Smooth muscle cell of the brain vasculature (primary cell): ENCODE results near the gene ABHD15.
"Not testable (repeated sequence)": the region's sequence is repeated elsewhere in the genome, so short reads cannot be mapped to it uniquely, and the experiment has no call there.

Experiments used
- DNase-seq: peaks from one replicate; pipeline ENCODE4 v3.0.0-alpha.2; 2012; ENCODE audit warnings: low read depth, low spot score

ABHD15 gene

DNA sequence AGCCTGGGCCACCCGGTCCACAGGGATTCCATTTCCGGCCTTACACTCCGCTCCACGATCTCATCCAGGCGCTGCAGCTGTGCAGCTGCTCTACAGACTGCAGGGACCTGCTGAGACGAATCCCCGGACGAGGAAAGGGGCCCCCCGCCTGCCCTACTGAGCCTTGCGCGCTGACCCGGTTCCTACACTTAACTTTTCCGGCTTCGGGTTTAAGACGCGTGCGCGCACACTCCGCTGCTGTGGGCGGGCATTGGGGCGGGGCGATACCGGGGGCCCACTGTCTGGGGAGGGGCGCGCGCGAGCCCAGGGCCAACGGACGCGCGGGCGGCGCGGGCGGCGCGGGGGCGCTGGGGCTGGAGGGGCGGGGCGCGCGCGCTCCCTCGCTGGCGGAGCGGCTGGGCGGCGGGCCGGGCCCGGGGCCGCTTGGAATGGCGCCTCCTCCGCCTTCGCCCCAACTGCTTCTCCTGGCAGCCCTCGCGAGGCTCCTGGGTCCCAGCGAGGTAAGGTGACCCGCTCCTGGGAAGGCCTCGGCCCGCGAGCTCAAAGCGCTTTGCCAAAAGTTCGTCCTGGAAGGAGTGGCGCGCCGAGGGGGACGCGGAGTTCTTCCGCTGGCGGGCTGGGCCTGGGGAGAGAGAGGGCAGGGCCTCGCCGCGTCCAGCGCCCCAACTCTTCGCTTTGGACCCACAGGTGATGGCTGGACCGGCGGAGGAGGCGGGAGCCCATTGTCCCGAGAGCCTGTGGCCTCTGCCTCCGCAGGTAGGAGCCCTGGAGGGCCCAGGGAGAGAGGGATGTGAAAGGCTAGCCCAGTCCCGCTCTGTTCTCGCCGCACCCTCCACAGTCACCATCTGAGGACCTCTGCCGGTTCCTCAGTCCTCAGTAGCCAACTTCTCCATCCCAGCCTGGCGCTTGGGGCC lies 1.8 kb upstream of the ABHD15 start, which contains the start of gene TP53I13:
Gene TP53I13, plus strand, starts transcription at position 371 of the 914 bp plus-strand sequence. Its CDS starts 58 bp downstream, at position 429.
- no peak for DNase-seq

GRCh38 chr17:29567554-29568330 lies 905 bp upstream of the ABHD15 start:
- DNase-seq, result no peak

DNA sequence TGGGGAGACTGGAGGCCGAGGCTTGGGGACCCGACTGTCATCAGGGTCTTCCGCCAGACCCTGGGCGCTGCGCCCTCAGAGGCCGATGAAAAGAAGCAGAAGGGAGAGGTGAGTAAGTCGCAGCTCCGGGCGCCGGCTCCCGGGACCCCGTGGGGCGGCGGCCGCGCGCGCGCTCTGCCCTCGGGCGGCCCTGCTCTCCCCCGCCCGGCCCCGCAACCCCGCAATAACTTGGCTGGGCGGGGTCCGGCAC lies 392 bp upstream of the ABHD15 start:
- DNase-seq, result no peak

DNA sequence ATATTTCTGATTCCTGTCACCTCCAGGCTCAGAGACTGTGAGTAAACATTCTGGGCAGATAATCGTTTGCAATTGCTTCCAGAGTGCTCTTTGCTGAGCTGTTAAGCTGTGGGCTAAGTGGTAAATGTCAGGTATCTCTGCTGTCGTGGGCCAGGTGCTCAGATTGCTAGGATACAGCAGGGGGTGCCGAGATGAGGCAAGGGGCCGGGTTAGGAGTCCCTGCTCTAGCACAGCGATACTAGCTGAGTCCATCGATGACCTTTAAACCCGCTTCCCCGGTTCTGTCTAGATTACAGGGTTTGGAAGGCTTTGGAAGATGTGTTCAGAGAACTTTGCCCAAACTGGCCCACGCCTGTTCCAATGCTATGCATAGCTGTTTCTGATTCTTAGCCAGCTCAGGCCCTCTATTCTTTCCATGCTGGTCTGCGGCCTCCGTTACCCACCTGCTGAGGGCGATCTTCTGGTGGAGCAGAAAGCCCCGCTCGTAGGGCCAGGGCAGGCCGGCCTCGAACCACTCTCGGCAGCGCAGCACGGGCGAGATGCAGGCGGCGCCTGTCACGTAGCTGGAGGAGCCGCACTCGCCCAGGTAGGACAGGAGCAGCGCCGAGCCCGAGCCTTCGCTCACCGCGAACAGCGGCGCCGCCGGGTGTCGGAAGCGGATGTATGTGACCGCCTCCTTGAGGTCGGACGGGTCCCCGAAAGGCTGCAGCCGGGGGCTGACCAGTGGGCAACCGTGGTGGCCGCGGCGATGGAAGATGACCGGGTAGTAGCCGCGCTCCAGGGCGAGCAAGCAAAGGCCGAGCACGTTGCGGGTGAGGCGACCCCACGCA lies 979 bp downstream of the ABHD15 start:
- DNase-seq, result no peak

DNA sequence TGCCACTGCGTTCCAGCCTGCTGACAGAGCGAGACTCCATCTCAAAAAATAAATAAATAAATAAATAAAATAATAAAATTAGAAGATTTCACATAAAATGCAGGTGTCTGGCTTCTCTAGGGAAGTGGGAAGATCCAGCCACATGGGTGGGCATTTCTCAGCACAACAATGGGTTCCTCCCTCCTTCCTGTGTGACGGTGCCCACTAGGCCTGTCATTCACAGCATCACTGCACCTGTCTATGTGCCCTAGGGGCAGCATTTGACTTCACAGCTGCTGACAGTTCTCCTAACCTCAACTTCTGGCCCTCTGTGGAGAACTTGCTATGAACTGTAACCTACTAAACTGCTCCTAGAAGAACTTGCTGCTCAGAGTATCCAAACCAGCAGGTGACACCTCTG lies 3.0 kb downstream of the ABHD15 start:
- no peak for DNase-seq

DNA sequence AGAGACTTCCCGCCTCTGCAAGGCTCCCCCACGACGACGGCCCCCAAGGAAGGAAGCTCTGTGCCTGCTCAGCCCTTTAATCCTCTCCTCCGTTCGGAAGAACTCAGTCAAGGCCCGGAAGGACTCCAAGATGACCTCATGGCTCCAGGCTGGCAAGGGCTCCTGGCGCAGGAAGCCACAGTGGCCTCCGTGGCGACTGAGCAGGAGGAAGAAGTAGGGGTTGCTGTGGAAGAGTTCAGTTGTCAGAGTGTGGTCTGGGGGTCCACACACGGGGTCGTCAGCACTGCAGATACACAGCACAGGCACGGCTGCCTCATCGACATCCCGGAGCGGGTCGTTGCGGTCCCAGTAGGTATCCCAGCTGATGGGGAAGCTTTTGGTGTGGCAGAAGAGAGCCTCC lies 4.2 kb downstream of the ABHD15 start:
- DNase-seq, result no peak

- DNase-seq, result no peak
These were observed 5.0 kb downstream of the ABHD15 start for GRCh38 chr17:29561554-29562517.

DNA sequence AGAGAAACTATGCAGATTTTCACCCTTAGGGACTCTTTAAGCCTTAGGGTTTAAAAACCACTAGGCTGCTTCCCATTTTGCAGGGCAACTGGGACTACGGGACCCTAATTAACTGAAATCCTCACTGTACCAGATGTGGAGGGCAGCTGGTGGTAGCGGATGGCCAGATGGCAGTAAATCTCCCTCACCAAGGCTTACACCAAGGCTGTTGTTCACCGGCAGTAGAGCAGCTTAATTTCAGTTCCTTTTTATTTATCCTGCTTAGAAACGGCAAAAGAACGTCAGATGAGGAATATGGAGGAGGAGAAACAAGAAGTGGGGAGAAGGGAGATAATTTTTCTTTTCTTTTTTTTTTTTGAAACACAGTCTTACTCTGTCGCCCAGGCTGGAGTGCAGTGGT lies 6.5 kb downstream of the ABHD15 start:
- no peak for DNase-seq

DNA sequence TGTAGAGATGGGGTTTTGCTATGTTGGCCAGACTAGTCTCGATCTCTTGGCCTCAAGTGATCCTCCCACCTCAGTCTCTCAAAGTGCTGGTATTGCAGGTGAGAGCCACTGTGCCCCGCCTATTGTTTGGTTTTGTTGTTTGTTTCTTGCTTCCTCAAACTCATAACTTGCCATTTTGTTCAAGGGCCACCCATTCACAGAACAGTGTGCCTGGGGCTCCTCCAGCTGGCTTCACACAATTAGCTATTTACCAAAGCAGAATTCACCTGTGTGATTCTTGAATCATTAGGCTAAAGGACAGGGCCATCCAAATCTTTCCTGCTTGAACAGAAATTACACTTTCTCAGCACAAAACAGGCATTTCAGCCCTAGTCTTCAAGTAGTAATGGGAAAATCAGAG lies 7.2 kb downstream of the ABHD15 start:
- DNase-seq, result no peak

GRCh38 chr17:29558139-29558538 lies 8.7 kb downstream of the ABHD15 start:
- DNase-seq, result not testable (repeated sequence)

GRCh38 chr17:29557739-29558116 lies 9.1 kb downstream of the ABHD15 start:
- DNase-seq, result no peak

DNA sequence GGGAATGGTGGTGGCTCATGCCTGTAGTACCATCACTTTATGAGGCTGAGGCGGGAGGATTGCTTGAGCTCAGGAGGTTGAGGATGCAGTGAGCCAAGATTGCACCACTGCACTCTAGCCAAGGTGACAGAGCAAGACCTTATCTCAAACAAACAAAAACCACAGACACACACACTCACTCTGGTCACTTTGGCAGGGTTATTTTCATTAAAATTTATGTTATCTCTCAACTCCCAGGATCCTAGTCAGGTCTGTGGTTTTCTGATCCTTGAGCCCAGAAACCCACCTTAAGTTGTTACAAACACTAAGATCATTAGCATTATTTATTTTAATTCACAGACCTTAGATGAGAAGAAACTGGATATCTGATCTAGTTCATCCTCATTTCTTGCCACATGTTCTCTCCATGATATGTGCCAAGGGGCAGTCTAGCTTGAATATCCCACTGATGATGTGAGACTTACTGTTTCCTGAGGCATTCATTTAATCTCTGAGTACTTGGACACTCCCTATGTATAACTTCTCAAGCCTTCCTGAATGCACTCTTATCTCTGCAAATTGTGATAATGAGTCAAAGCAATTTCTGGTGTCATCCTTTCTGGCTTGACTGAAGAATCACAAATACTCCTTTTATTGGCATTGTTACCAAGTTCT lies 9.6 kb downstream of the ABHD15 start:
- DNase-seq, result no peak

DNA sequence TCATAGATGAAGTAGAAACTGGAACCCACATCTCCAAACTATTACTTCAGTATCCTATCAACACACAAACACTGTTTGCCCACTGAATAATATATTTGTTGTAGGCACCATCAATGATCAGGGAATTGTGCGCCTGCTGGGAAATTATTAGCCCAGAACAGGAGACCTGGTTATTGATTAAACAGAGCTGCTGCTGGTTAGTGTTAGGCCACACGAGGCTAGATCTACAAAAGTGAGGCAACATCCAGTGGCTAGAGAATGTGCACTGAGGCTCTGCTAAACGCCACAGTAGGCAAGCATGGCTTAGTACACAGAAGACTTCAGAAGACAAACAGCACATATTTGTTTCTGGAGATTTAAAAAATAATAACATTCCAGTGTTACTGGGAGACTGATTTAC lies 11.0 kb downstream of the ABHD15 start:
- no peak for DNase-seq

DNA sequence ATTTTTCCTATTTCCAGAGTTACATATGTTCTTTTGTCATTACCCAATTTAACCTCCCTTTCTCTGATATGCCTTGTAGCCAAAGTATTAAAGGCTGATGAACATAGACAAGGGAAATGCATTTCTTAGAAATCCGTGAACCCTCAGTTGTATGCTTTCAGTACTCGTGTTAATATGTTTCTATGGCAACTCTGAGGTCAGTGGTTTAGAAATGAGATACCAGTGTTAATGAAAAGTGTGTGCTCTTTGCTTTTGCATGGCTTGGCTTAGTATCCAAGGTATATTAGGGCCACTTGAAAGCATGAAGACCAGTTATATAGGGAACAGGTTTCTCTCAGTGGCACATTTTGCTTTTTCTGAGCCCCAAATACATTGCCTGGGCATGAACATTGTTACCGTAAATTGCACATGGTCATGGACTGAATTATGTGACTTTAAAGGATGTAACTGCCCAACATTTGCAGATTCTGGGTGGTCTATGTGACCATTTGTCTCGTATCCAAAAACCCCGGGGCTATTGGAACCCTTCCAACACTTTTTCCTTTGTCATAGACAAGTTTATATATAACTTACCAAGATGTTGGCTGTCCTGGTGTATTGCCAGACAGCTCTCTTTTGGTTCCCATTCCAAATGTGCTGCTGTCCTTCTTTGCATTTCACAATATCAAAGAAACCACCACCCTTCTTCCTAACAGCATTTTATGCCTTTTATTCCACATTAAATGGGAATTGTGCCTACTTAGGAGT lies 17.5 kb downstream of the ABHD15 start:
- DNase-seq, result no peak

- DNase-seq, result no peak
These were observed 20.0 kb downstream of the ABHD15 start for GRCh38 chr17:29546830-29547229.

- no peak for DNase-seq
These were observed 20.8 kb downstream of the ABHD15 start for GRCh38 chr17:29546085-29546484.

GRCh38 chr17:29544066-29544465 lies 22.8 kb downstream of the ABHD15 start:
- DNase-seq, result no peak

- DNase-seq, result no peak
These were observed 32.9 kb downstream of the ABHD15 start for GRCh38 chr17:29533976-29534375.

- DNase-seq, result no peak
These were observed 40.5 kb downstream of the ABHD15 start for GRCh38 chr17:29526322-29526721.

DNA sequence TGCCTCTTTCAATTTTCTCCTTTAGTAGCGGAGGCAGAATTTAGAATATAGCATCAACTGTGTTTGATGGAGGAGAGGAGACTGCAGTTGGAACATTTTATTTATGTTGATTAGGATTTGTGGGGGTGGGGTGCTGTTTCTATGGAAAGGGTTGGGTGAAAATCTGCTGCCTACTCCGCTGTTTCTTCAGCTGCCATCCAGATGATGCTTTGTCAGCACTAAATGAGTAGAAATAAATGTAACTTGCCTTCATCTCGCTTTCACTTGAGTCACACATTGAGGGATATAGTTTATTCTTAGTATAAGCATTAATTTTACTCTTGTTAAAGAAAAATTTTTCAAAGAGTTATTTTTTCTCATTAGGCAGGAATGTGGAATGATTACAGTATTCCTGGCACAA lies 42.1 kb downstream of the ABHD15 start:
- DNase-seq, result no peak
